ENCODE measurements around the gene FSTL4. TPM values are rescaled to one million over a fixed set of nuclear protein-coding genes. Genes with fewer than 3 reads are reported as not detected.
A peak's percentile ranks its signal among the peaks of the same experiment; 100 is the strongest.

Gene FSTL4
- total RNA-seq, 4 donors from 2014 or later, result 0.27 to 1.6 (median 0.35) TPM; not detected in 1

DNA sequence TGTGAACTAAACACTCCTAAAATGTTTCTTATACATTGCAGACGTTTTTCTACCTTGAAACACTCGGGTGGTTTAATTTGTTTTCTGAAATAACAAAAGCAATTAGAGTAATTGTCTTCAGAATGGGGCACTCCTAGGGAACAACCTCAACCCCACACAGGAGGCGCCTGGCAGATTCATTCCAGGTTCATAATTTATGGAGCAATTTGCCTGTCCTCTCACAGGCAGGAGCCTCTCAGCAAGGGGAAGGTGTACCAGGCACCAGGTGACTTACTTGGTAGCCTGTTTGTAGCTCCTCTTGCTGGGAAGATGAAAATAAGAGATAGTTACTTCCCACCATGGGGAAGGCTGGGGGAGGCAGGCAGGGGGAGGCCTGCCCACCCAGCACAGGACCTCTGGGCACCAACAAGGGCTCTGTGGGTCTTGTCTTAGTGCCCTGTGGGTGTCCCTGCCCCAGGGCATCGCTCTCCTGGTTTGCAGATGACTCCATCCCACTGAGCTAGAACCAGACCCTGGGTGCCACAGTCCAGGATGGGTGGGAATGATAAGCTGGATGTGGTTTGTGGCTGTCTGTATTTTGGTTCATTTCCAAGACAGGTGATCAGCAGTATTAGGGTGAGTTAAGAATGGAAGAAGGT is 144.4 kb downstream of the FSTL4 start:
- no peak for TF ChIP-seq POLR2A (IDR thresholded peaks at IDR 0.05)
- TF ChIP-seq, protein P1, sequence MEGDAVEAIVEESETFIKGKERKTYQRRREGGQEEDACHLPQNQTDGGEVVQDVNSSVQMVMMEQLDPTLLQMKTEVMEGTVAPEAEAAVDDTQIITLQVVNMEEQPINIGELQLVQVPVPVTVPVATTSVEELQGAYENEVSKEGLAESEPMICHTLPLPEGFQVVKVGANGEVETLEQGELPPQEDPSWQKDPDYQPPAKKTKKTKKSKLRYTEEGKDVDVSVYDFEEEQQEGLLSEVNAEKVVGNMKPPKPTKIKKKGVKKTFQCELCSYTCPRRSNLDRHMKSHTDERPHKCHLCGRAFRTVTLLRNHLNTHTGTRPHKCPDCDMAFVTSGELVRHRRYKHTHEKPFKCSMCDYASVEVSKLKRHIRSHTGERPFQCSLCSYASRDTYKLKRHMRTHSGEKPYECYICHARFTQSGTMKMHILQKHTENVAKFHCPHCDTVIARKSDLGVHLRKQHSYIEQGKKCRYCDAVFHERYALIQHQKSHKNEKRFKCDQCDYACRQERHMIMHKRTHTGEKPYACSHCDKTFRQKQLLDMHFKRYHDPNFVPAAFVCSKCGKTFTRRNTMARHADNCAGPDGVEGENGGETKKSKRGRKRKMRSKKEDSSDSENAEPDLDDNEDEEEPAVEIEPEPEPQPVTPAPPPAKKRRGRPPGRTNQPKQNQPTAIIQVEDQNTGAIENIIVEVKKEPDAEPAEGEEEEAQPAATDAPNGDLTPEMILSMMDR (IDR thresholded peaks at IDR 0.05), result no peak
- Histone ChIP-seq H3K4me1 (no peaks in the 10 kb centered on the region), H3K27me3 (no peaks in the 10 kb centered on the region), H3K36me3 (no peaks in the 10 kb centered on the region), H3K4me3 (no peak overlapping the region), H3K27ac (no peak overlapping the region), H3K9me3 (no peaks in the 10 kb centered on the region)
- peak in 1 of 3 donors; percentile 41 for DNase-seq

DNA sequence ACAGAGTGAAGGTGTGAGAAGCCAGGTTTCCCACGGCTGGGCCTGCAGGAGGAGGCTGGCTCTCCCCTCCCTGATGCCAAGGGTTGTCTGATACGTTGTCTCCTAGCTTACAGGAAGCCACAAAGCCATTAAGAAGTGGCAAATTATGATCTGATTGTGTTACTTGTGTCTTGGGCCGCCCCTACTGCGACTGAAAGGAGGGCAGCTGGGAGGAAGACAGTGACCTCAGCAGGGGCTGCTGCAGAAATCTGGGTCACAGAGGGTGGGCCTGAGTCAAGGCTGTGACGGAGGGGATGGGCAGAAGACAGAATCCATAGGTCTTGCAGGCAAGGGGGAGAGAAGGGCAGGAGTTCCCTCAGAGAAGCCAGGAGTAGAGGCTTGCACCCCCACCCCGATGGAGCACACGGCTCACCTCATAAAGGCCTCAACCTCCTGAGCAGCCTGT is 145.0 kb downstream of the FSTL4 start:
- Histone ChIP-seq H3K36me3 (no peaks in the 10 kb centered on the region), H3K4me3 (no peak overlapping the region), H3K4me1 (no peaks in the 10 kb centered on the region), H3K27me3 (no peaks in the 10 kb centered on the region), H3K9me3 (no peaks in the 10 kb centered on the region), H3K27ac (no peak overlapping the region)
- no peak for TF ChIP-seq POLR2A (IDR thresholded peaks at IDR 0.05)
- TF ChIP-seq, protein P1 (IDR thresholded peaks at IDR 0.05), result no peak
- no peak for DNase-seq

DNA sequence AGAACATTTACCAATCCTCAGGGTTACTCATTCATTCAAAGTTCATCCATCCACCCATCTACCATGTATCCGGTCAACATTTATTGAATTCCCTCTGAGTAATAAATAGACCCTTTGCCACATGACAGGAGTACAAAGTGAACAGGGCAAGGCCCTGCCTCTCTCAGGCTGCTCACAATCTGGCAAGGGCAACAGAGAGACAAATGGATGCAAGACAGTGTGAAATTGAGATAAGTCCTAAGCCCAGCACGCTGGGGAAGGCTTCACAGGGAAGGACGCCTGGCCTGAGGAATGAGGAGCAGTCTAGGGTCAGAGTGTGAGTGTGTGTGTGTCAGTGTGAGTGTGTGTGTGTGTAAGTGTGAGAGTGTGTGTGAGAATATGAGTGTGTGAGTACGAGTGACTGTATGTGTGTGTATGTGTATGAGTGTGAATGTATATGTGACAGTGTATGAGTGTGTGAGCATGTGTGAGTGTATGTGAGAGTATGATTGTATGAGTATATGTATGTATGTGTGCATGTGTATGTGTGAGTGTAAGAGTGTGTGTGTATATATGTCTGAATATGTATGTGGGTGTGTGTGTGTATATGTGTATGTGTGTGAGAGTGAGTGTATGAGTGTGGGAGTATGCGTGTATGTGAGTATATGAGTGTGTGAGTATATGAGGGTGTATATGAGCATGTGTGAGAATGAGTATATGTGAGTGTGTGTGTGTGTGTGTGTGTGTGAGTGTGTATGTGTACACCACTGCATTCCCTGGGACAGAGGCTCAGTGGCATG is 145.6 kb downstream of the FSTL4 start:
- Histone ChIP-seq H3K36me3 (no peaks in the 10 kb centered on the region), H3K4me1 (no peaks in the 10 kb centered on the region), H3K9me3 (no peaks in the 10 kb centered on the region), H3K27ac (no peak overlapping the region), H3K27me3 (no peaks in the 10 kb centered on the region), H3K4me3 (no peak overlapping the region)
- no peak for DNase-seq
- TF ChIP-seq POLR2A (IDR thresholded peaks at IDR 0.05), result no peak
- TF ChIP-seq, protein P1 (IDR thresholded peaks at IDR 0.05), result no peak

DNA sequence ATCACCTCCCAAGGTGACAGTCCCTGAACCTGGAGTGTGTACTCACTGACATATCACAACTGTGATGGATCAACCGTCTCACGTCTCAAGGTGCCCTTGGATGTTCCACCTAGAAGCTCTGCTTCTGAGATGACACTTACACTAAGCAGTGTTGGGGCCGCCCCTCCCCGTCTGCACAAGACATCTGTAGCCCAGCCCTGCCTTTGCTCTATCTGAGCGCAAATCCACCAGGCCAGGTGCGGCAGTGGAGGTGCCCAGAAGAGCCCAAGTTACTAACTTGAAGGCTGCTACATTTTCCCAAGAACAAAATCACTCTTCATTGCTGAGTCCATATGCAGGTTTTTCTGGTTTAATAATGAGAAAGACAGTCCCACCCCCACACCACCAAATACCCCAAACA is 148.3 kb downstream of the FSTL4 start:
- no peak for TF ChIP-seq POLR2A (IDR thresholded peaks at IDR 0.05)
- TF ChIP-seq, protein P1 (IDR thresholded peaks at IDR 0.05), result no peak
- Histone ChIP-seq H3K4me3 (no peak overlapping the region), H3K27me3 (no peaks in the 10 kb centered on the region), H3K9me3 (no peaks in the 10 kb centered on the region), H3K27ac (no peak overlapping the region), H3K4me1 (no peaks in the 10 kb centered on the region), H3K36me3 (no peaks in the 10 kb centered on the region)
- no peak for DNase-seq

DNA sequence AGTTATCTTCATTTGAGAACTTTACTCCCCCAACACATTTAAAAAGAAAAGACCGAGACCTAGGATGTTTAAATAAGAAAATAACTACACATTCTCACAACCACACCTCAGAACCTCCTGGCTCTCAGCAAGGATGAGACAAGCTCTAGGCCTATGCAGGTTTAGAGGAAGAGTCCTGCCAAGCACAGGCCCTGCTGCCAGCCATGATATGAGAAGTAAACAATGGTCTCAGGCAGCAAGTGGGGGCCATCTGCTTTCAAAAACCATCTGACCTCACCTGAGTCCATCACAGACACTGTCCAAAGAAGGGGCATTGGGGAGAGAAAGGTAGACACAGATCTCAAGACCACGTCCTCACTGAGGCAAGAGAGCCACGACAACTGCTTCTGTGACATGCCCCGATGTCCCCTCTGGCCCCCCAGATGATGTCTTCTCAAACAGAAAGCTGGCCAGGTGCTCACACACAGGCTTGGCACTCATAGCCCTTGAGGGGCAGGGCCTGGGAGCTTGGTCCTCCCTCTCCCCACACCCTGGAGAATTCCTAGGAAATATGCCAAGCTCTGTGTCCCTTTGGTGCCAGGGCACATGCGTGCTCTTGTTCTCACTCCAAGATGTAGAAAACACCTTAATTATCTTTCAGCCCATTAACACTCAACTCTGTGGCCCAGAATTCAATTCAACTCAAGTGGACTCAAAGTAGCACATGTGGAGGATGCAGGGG is 150.4 kb downstream of the FSTL4 start:
- Histone ChIP-seq H3K4me1 (no peaks in the 10 kb centered on the region), H3K9me3 (no peaks in the 10 kb centered on the region), H3K27ac (no peak overlapping the region), H3K36me3 (no peaks in the 10 kb centered on the region), H3K4me3 (no peak overlapping the region), H3K27me3 (no peaks in the 10 kb centered on the region)
- no peak for TF ChIP-seq POLR2A (IDR thresholded peaks at IDR 0.05)
- TF ChIP-seq, protein P1 (IDR thresholded peaks at IDR 0.05), result no peak
- DNase-seq, result peak in 1 of 3 donors; percentile 10

Measured in Peyer's patch (tissue), 4 donors.